Fibroblast of lung (primary cell): Measurements from ENCODE around the gene ATXN7L1. TPM values are rescaled to one million over a fixed set of nuclear protein-coding genes. Genes with fewer than 3 reads are reported as not detected.
A peak's percentile ranks its signal among the peaks of the same experiment; 100 is the strongest.

Experiments
- DNase-seq, 2 donors: peaks; one replicate each; pipeline versions ENCODE4 v3.0.0 to v3.0.0-alpha.2; 2010; ENCODE audit warnings: low read depth in 2 of 2
- H2AFZ ChIP-seq: 2 replicates; pipeline ENCODE4 v1.5.1; 2012; ENCODE audit warnings: low read length, control low read depth, inconsistent platforms
- H3K27ac ChIP-seq: 2 replicates; pipeline ENCODE4 v1.5.1; 2011; ENCODE audit warnings: low read length, control low read depth; ENCODE audit not compliant: insufficient read depth
- H3K27me3 ChIP-seq: 2 replicates; pipeline ENCODE4 v1.5.1; 2011; ENCODE audit warnings: mild to moderate bottlenecking, low read length; ENCODE audit not compliant: control insufficient read depth, insufficient read depth
- H3K36me3 ChIP-seq: 2 replicates; pipeline ENCODE4 v1.5.1; 2011; ENCODE audit warnings: low read length; ENCODE audit not compliant: control insufficient read depth, insufficient read depth
- H3K4me1 ChIP-seq: 2 replicates; pipeline ENCODE4 v1.5.1; 2011; ENCODE audit warnings: low read length; ENCODE audit not compliant: control insufficient read depth, insufficient read depth; ENCODE audit errors: extremely low read depth
- H3K4me2 ChIP-seq: 2 replicates; pipeline ENCODE4 v1.5.1; 2011; ENCODE audit warnings: low read length, control low read depth; ENCODE audit not compliant: insufficient read depth; ENCODE audit errors: extremely low read depth
- H3K4me3 ChIP-seq, 4 experiments: fragments of 200-600 bp in 1 of 4; sonication (generic) in 1 of 4; replicated peaks in 1 of 4; 2 replicates each; pipeline ENCODE4 v1.5.1; 2011 to 2016; ENCODE audit warnings: low read length in 4 of 4, low read depth in 3 of 4, mild to moderate bottlenecking in 3 of 4, control low read depth in 2 of 4, inconsistent platforms in 1 of 4, mixed read lengths in 1 of 4; ENCODE audit not compliant: insufficient read depth in 1 of 4; ENCODE audit errors: control extremely low read depth in 1 of 4
- H3K79me2 ChIP-seq: 2 replicates; pipeline ENCODE4 v1.5.1; 2012; ENCODE audit warnings: mild to moderate bottlenecking, low read length, inconsistent platforms; ENCODE audit not compliant: control insufficient read depth, insufficient read depth
- H3K9ac ChIP-seq: 2 replicates; pipeline ENCODE4 v1.5.1; 2011; ENCODE audit warnings: mild to moderate bottlenecking, low read length, control low read depth; ENCODE audit not compliant: insufficient read depth
- H3K9me3 ChIP-seq: 2 replicates; pipeline ENCODE4 v1.5.1; 2012; ENCODE audit warnings: low read depth, low read length; ENCODE audit not compliant: control insufficient read depth, insufficient read depth
- H4K20me1 ChIP-seq: 2 replicates; pipeline ENCODE4 v1.5.1; 2011; ENCODE audit warnings: low read length; ENCODE audit not compliant: control insufficient read depth, insufficient read depth; ENCODE audit errors: extremely low read depth
- CTCF ChIP-seq, 2 donors: IDR thresholded peaks in 1 of 2; conservative IDR thresholded peaks in 1 of 2; 1 replicate in 1 of 2; 2 replicates in 1 of 2; pipeline ENCODE4 v1.5.1; 2011 to 2012; ENCODE audit warnings: low read length in 2 of 2, control low read depth in 1 of 2, inconsistent platforms in 1 of 2, low read depth in 1 of 2, mild to moderate bottlenecking in 1 of 2
- EZH2 ChIP-seq: IDR thresholded peaks from 2 replicates; pipeline ENCODE4 v1.5.1; 2012; ENCODE audit warnings: low read length, control low read depth, mild to moderate bottlenecking; ENCODE audit errors: missing control alignments
- polyA plus RNA-seq, 2 donors: library from polyadenylated mRNA; depleted of rRNA in 1 of 2; stranded (reverse) in 1 of 2; unstranded in 1 of 2; fragments of >200 nt; gene quantifications; 2 replicates each; pipeline ENCODE4 v1.2.1, GENCODE V29; 2011 to 2012; ENCODE audit warnings: missing spikeins in 1 of 2
- total RNA-seq: library from RNA; depleted of rRNA; stranded (reverse); fragments of >200 nt; gene quantifications from 2 replicates; pipeline ENCODE4 v1.2.1, GENCODE V29; 2014

The ATXN7L1 gene
- total and polyA plus RNA-seq, 2 donors (not counting 1 experiment from before 2014, with no cell fraction given) = 5.1 to 9.4 TPM

GRCh38 chr7:105782391-105783042 is 93.9 kb downstream of the ATXN7L1 start:
- Histone ChIP-seq H3K4me2 (no peak overlapping the region), H3K4me3 (no peak overlapping the region), H3K27ac (peak overlapping the region; percentile 16), H4K20me1 (no peaks in the 10 kb centered on the region), H3K4me1 (peaks cover 14% of the 10 kb centered on the region), H3K27me3 (no peaks in the 10 kb centered on the region), H3K79me2 (no peaks in the 10 kb centered on the region), H3K9ac (no peak overlapping the region), H2AFZ (no peak overlapping the region), H3K36me3 (no peaks in the 10 kb centered on the region), H3K9me3 (no peaks in the 10 kb centered on the region)
- TF ChIP-seq EZH2 (no peak), CTCF (conservative IDR thresholded peaks at IDR 0.05 in 1 of 2, IDR thresholded peaks at IDR 0.05 in 1 of 2; ENCODE audit: low read depth in 1 of 2, low read length in 2 of 2) (no peak)
- peak; percentile 78 to 94 for DNase-seq

GRCh38 chr7:105779856-105780780 is 96.3 kb downstream of the ATXN7L1 start:
- Histone ChIP-seq H3K9me3 (no peaks in the 10 kb centered on the region), H4K20me1 (no peaks in the 10 kb centered on the region), H3K79me2 (no peaks in the 10 kb centered on the region), H3K4me1 (peaks cover 33% of the 10 kb centered on the region), H3K36me3 (no peaks in the 10 kb centered on the region), H3K27me3 (no peaks in the 10 kb centered on the region), H3K9ac (no peak overlapping the region), H2AFZ (no peak overlapping the region), H3K4me3 (no peak overlapping the region), H3K4me2 (no peak overlapping the region), H3K27ac (no peak overlapping the region)
- DNase-seq = no peak
- TF ChIP-seq CTCF (conservative IDR thresholded peaks at IDR 0.05 in 1 of 2, IDR thresholded peaks at IDR 0.05 in 1 of 2; ENCODE audit: low read depth in 1 of 2, low read length in 2 of 2) = no peak
- TF ChIP-seq EZH2 = no peak

- Histone ChIP-seq H3K36me3 (no peaks in the 10 kb centered on the region), H3K9ac (no peak overlapping the region), H3K4me1 (peaks cover 39% of the 10 kb centered on the region), H3K4me2 (no peak overlapping the region), H3K79me2 (no peaks in the 10 kb centered on the region), H3K27me3 (no peaks in the 10 kb centered on the region), H4K20me1 (no peaks in the 10 kb centered on the region), H3K27ac (no peak overlapping the region), H3K4me3 (no peak overlapping the region), H3K9me3 (no peaks in the 10 kb centered on the region), H2AFZ (no peak overlapping the region)
- no peak for DNase-seq
- TF ChIP-seq EZH2 (no peak), CTCF (conservative IDR thresholded peaks at IDR 0.05 in 1 of 2, IDR thresholded peaks at IDR 0.05 in 1 of 2; ENCODE audit: low read depth in 1 of 2, low read length in 2 of 2) (no peak)
Measured at GRCh38 chr7:105778956-105779355, 97.4 kb downstream of the ATXN7L1 start.
